Measurements from ENCODE around the gene YKT6. TPM values are rescaled to one million over a fixed set of nuclear protein-coding genes. Genes with fewer than 3 reads are reported as not detected.

The YKT6 gene
- total and polyA plus RNA-seq, 2 of the 8 experiments (the other 6 are each of a cell fraction or from before 2014, with no cell fraction given): 75.3 to 103 TPM

GRCh38 chr7:44217852-44218402 is 17.1 kb downstream of the YKT6 start (continued):
- TF ChIP-seq BCL11A (IDR thresholded peaks at IDR 0.05; ENCODE audit: low read depth in 2 of 2, low read length in 2 of 2) (no peak), CTCF (IDR thresholded peaks at IDR 0.05; ENCODE audit: control extremely low read depth in 1 of 3, insufficient read depth in 1 of 3, low read depth in 1 of 3, low read length in 3 of 3) (no peak), BACH1 (IDR thresholded peaks at IDR 0.05; ENCODE audit: low read length) (no peak), YY1 (IDR thresholded peaks at IDR 0.05; ENCODE audit: low read depth, low read length) (no peak), CHD1 (IDR thresholded peaks at IDR 0.05; ENCODE audit: low read depth, low read length) (no peak), RBBP5 (IDR thresholded peaks at IDR 0.05; ENCODE audit: borderline replicate concordance, low read depth, low read length) (no peak), NRF1 (IDR thresholded peaks at IDR 0.05; ENCODE audit: low read depth, low read length) (no peak), POU5F1 (IDR thresholded peaks at IDR 0.05; ENCODE audit: low read depth, low read length) (no peak)

Measured in H1 (cell line).